HG03045 (cell line): ENCODE measurements around the gene ALDH6A1.
"Not testable (repeated sequence)": the region's sequence is repeated elsewhere in the genome, so short reads cannot be mapped to it uniquely, and the experiment has no call there.

Experiments used
- ATAC-seq: cut with Tn5 transposase; IDR thresholded peaks from one replicate; pipeline ENCODE4 v1.9.1; 2021; ENCODE audit warnings: mild to moderate bottlenecking, moderate library complexity; ENCODE audit not compliant: unreplicated experiment

The ALDH6A1 gene

DNA sequence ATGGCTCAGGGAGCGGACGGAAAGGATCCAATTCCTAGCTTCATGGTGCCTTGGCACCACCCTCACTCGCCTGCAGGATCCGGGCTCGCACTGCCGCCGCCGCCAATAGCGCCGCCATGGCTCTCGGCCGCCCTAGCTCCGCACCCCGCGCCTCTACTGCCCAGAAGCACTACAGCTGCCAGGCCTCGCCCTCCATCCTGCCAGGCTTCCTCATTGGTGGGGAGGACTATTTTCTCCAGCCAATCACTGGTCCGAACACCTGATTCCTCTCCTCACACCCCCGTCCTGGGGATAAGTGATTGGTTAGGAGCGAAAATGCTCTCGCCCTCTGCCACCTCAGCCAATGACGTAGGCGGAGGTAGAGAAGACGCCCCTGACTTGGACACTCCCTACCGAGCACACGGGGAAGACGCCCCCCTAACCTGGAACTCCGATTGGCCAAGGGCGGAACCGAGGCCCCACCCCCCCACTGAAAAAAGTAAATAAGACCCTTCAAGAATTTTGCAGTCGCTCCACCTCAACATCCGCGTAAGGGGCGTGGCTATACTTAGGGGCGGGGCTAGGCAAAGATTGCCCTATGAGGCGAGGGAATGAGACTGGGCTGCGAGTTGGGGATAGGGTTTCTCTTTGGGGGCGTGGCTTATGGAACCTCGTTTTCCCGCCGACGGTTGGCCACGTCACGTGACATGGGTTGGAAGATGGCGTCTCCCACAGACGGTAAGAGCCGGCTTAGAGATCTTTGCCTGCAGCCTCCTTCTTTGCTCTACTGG lies at the start of gene ALDH6A1, which contains the start of gene LIN52:
TSS of gene ALDH6A1 (minus strand) at position 177 of the 770 bp plus-strand sequence. CDS start at position 118, 59 bp downstream.
TSS of gene LIN52 (plus strand) at position 680 of the 770 bp plus-strand sequence. CDS start at position 699, 19 bp downstream.
- ATAC-seq = peak; percentile 94

DNA sequence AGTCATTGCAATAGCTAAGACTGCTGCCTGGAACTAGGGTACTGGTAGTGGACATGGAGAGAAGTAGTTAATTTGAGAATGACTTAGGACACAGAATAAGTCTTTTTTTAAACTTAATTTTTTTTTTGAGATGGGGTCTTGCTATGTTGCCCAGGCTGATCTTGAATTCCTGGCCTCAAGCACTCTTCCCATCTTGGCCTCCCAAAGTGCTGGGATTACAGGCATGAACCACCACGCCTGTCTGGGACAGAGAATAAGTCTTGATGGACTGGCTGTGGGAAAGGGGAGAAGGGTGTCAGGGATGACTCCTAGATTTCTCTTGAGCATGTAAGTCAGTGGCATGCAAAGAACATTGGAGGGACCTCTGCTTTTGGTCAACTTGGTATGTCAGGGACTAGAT lies 43.4 kb upstream of the ALDH6A1 start:
- ATAC-seq = no peak

DNA sequence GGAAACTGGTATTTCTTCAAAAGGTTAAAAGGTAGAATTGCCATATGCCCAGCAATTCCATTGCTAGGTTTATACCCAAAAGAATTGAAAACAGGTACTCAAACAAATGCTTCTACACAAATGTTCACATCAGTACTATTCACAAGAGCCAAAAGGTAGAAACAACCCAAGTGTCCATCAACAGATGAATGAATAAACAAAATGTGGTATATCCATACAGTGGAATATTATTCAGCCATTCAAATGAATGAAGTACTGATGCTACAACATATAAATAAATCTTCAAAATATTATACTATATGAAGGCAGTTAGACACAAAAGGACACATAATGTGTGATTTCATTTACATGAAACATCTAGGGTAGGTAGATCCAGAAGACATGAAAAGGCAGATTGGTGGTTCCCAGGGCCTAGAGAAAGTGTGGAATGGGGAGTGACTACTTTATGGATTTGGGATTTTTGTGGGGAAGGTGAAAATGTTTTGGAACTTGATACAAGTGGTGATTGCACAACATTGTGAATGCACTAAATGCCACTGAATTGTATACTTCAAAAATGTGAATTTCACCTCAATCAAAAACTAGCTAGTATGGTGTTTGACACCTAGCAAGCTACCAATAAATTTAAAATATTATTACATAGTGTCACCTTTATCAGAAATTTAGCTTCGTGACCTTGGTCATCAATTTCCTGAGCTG lies 42.2 kb upstream of the ALDH6A1 start:
- ATAC-seq = no peak

DNA sequence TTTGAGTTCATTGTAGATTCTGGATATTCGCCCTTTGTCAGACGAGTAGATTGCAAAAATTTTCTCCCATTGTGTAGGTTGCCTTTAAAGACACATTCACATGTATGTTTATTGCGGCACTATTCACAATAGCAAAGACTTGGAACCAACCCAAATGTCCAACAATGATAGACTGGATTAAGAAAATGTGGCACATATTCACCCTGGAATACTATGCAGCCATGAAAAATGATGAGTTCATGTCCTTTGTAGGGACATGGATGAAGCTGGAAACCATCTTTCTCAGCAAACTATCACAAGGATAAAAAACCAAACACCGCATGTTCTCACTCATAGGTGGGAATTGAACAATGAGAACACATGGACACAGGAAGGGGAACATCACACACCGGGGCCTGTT lies 41.2 kb upstream of the ALDH6A1 start:
- not testable (repeated sequence) for ATAC-seq

DNA sequence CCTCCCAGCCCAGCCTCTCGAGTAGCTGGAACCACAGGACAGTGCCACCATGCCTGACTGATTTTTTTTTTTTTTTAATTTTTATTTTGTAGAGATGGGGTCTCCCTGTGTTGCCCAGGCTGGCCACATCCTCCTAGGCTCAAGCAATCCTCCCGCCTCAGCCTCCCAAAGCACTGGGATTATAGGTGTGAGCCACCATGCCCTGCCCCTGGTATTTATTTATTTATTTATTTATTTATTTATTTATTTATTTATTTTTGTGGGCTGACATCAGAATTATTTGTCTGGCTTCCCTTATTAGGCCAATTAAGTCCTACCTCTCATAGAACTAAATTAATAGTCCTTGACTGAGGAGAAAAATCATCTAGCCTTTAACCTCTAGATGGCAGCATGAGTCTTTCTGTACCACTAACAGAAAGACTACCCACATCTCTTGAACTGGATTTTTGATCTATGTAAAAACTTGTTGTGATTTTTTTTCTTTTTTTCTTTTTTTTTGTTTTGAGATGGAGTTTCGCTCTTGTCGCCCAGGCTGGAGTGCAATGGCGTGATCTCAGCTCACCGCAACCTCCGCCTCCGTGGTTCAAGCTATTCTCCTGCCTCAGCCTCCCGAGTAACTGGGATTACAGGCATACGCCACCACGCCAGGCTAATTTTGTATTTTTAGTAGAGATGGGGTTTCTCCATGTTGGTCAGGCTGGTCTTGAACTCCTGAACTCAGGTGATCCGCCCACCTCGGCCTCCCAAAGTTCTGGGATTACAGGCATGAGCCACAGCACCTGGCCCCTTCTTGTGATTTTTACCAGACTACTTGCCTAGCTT lies 27.4 kb upstream of the ALDH6A1 start:
- not testable (repeated sequence) for ATAC-seq

DNA sequence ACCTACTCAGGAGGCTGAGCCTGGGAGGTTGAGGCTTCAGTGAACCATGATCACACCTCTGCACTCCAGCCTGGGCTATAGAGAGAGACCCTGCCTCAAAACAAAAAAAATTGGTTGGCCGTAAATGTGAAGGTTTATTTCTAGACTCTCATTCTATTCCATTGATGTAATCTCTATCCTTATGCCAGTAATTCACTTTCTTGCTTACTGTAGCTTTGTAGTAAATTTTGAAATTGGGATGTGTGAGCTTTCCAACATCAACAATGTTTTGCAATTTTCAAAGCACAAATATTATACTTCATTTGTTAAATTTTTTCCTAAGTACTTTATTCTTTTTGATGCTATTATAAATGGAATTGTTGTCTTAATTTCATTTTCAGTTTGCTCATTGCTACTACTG lies 25.1 kb upstream of the ALDH6A1 start:
- no peak for ATAC-seq

DNA sequence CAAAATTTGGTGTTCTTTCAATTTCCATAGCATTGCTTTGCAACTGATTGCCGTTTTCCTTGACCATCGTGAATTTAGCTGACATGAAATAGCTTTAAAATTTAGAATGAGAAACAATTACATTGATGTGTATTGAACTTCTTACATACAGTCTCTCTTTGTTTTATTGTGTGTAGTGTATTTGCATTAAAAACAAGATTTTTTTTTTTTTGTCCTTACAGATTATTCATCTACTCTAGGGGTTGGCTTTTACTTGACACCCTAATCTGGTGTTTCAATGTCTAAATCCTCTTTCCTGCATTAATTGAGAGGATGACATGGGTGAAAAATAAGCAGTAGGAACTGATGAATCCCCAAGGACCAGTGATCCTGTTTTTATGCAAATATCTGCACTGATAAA lies 21.1 kb upstream of the ALDH6A1 start:
- ATAC-seq = no peak

DNA sequence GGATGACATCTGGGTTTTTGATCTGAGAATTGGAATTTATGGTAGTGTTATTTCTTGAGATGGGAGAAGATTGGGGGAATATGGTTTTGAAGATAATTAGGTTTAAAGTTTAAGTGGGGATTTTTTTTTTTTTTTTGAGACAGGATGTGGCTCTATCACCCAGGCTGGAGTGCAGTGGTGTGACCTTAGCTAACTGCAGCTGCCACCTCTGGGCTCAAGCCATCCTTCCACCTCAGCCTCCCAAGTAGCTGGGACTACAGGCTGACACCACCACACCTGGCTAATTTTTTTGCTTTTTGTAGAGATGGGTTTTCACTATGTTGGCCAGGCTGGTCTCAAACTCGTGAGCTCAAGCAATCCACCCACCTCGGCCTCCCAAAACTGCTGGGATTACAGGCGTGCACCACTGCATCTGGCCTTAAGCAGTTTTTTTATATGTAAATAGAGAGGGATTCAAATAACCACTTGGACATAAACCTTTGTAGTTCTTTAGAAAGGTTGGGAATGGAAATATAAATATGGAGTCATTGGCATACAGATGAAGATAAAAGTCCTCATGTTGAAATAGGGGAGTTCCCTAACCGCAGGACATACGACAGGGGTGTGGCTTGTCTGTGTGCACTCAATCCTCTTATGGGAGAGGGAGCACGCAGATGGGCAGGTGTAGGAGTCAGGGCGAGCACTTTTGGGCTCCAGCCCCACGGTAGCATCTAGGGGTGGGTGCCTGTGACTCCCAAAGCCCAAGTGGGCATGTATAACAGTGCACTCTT lies 5.2 kb upstream of the ALDH6A1 start:
- no peak for ATAC-seq

DNA sequence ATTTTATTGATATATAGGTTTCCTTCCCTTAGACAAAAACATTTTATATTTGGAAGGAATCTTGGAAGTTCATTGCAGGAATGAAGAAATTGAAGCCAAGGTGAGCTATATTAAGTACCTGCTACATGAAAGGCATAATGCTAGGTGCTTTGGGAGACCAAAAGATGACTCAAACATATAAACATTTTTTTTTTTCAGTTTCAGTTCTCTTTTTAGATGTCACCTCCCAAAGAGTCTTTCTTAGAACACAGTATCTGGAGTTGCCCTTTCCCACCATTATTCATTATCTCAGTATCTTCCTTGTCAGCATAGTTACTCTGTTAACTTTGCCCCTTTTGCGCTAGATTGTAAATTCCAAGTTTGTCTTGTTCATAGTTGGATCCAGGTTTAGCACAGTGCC lies 1.6 kb upstream of the ALDH6A1 start:
- ATAC-seq = no peak

DNA sequence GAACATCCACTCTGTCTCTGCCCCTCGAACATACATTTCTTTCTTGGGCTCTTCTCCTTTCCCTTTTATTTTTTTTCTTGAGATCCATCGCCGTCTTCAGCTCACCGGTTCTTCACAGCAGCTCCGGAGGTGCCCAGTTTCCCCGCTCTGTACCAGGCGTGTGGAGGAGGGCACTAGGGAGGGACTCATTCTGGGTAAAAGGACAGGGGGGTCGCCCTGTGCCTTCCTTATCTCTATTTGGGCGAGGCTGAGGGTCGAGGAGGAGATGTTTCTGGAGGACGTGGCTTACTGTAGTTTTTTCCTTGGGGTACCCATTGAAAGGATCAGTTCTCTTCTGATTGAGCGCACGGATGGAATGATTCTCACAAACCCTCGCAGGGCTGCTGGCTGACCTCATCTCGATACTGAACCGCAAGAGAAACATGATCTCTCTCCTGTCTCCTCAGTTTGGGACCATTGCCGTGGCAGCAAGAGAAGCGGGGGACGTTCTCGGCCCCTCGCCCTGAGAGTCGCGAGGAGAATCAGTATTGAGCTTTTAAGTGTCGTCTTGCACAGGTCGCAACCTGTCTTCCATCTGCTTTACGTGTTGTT lies 889 bp upstream of the ALDH6A1 start:
- peak; percentile 12 for ATAC-seq

DNA sequence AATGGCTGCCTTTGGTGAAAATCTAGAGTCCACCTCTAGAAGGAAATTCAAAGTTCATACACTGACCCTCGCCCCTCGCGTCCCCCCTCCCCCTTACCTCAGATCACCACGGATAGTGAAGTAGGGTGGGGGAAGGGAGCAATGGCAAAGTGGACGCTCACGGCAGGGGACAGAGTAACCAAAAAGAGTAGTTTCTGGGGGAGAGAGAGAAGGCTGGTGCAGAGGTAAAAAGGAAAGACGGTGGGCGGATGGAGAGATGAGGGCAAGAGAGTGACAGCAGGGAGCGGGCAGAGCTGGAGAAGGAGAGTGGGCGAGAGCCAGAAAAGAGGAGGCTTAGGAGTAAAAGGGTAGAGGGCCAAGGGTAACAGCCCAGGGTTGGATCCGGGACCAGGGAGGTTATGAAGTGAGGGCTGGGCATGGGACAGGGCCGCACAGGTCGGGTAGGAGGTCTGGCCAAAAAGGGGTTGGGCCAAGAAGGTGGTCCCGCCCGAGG lies 423 bp downstream of the ALDH6A1 start:
- ATAC-seq = no peak

DNA sequence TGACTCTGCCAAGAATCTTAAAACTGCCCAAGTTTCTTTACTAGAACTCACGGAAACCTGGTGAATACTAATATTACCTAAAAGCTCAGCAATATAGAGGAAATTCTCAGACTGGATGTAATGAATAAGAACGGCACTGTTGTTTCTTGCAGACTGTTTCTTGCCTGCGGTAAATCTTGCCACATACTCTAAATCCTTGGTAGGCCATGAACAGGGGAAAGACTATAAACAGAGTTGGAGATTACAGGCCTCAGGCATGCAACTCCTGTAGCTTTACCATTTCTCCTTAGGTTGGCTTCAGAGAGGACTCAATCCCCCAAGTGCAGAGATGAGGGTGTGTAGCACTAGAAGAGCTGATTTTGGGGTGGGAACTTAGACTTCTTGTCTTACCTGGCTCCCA lies 1.1 kb downstream of the ALDH6A1 start:
- no peak for ATAC-seq

DNA sequence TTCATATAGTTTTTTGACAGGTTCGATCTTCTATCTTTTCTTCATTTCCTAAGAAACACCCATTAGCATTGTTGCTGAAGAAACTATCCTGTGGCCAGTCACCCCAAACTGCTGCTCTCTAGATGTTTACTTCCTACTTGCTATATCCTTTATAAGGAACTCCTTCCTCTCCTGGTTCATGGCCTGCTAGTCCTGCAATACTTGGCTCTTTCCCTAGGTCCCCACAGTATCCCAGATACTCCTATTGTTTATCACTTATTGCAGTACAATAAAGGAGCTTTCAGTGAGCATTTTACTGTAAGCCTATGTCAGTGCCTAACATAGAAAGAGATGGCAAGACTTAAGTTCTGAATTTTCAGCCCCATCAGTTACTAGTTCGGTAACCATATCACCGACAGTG lies 2.8 kb downstream of the ALDH6A1 start:
- ATAC-seq = no peak

DNA sequence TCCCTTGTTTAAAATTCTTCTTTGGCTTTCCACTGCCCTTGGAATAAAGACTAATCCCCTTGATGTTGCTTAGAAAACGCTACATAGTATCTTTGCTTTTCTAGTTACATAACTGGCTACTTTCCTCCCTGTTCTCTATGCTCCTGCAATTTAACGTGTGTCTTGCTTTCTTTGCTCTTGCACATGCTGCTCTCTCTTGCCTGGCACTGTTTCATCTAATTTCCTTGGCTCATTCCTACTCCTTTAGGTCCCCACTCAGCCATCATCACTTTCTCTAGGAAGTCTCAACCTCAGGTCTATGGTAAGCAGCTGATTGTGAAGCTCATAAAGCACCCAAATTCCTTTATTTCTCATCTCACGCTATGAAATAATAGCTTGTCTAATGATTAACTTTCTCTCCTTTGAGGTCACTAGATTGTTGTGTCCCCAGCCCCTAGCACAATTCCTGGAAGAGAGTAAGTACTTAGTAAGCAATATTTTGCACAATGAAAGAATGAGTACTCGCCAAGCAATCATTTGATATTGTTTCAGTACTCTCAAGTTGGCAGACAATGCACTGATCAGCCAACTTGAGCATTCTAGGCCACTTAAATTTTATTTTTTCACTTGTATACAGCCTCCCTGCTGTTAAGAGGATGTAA lies 3.3 kb downstream of the ALDH6A1 start:
- ATAC-seq = no peak

DNA sequence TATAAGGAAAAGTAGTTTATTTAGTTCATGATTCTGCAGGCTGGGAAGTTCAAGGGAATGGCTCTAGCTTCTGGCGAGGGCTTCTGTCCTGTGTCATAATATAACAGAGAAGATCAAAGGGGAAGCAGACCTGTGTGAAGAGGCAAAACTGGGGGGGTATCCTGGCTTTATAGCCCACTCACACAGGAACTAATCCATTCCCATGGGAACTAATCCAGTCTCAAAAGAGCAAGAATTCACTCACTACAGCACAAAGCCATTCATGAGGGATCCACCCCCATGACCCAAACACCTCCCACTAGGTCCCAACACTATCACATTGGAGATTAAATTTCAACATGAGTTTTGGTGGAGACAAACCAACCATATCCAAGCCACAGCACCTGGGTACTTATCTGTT lies 6.9 kb downstream of the ALDH6A1 start:
- no peak for ATAC-seq

DNA sequence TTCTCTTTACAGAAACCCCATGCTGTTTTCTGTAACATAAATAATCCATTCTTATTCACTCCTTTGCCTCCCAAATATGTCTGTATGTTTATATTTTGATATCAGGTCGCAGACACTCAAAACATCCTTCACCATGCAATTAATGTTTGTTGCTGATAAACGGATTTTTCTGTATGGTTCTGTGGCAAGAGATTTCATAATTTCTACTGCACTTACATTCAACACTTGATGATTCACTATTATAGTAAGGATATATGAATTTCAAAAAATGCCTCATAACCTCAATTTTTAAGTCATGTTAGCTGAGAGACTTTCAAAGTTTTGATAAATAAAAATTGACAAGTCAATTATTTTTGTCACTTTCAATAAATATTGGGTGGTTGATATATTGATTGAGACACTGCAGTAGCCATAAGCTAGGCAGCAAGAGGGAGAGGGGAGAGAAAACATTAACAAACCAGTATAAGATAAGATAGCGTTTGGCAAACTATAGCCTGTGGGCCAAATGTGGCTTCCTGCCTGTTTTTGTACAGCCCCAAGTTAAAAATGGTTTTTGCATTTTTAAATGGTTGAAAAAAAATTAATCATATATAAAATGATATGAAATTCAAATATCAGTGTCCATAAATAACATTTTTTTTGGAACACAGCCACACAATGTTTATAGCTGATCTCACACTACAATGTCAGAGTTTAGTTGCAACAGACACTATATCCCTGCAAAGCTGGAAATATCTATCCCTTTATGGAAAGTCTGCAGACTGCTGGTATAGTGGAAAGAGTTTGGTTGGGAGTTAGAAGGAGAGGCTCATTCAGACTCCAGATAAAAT lies 18.3 kb downstream of the ALDH6A1 start:
- no peak for ATAC-seq

DNA sequence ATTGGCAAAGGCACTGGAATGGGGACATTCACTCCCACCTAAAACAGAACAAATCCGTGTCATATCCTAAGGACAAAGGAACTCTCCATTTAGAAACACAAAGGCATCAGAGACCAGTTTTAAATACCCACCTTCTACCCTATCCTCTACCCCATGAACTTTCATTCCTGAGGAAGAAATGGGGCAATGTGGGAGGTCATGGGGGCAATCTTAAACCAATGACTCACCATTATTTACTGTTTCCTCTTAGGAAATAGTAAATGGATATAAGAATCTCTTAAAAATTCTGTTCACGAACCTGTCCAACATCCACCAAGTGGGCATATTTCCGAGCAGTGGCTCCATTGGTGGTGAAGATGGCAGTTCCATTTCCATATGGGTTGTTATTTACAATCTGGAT lies 19.4 kb downstream of the ALDH6A1 start:
- ATAC-seq = no peak

DNA sequence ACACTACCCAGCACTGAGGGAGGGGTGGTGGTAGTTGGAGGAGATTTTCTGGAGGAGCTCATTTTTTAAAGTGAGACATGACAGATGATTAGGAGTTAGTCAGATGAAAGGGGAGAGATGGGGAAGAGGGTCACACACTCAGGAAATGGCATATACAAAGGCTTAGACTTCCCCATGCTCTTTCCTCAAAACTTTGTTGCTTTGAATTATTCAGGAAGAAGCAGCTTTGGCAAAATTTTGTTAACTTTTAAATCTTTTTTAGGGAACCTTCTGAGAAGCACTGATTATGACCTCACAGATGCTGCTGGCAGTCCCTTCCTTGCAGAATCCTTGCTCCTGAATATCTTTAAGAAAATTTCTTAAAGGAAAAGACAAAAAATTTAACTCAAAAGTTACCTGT lies 19.8 kb downstream of the ALDH6A1 start:
- ATAC-seq = no peak

DNA sequence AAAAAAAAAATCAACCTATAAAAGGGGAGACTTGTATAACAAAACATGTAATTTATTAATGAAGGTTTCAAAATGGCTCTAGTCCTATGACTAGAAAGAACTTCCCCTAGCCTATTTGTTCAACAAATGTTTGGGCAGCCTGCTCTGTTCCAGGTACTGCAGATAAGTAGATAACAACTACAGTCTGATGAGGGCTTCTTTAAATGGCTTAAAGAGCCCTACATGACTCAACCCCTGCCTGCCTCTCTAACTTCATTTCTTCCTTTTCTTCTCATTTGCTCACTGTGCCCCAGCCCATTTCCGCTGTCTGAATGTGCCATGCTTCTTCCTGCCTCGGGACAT lies 21.5 kb downstream of the ALDH6A1 start:
- ATAC-seq = no peak
